GM19328 (cell line): ENCODE results near the gene PUM2.

Experiments
- ATAC-seq: cut with Tn5 transposase; IDR thresholded peaks from one replicate; pipeline ENCODE4 v1.9.1; 2021; ENCODE audit warnings: mild to moderate bottlenecking, moderate library complexity; ENCODE audit not compliant: unreplicated experiment

The PUM2 gene

DNA sequence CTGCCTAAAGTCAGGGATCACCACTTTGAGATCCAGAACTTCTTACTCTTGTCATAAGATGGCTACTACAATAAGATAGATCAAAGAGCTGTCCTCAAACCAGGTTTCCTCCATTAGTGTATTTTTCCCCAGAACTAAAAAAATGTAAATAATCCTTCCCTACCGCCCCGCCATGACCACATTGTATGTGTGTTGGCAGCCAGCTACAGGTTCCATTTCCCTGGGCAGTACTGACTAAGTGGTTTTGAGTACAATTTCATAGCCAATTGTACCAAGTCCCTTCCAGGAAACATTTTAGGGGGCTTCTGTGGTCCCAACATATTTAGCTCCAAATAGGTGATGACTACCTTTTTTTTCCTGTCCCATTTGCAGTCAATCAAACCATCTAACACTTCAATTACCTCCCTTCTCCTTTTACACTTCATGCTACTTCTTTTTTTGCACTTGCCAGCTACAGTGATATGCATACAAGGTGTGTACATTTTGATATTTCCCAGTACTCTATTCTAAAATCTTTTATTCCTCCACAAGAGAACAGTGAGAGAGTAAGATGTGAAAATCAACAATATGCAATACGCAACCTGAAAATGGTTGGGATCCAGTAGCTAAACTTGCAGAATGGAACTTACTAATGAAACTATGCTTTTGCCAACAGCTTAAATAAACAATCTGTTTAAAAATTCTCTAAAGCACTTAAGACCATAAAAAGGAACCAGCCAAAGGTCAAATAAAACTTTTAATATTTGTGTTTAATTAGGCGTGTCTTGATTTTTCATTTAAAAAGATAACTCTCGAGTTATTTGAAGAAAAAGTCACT lies 3.9 kb downstream of the PUM2 start:
- no peak for ATAC-seq

DNA sequence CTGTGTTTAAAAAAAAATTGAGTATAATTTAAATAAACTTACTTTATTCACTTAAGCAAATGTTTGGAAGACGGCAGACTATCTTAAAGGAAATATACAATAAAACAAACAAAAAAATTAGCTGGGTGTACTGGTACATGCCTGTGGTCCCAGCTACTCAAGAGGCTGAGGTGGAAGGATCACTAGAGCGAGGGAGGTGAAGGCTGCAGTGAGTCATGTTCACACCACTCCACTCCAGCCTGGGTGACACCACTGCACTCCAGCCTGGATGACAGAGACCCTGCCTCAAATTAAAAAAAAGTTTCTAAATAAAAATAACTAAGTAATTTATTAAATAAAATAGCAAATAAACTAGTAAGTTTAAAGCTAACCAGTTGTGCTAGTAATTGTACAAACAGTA lies 7.5 kb downstream of the PUM2 start:
- no peak for ATAC-seq

DNA sequence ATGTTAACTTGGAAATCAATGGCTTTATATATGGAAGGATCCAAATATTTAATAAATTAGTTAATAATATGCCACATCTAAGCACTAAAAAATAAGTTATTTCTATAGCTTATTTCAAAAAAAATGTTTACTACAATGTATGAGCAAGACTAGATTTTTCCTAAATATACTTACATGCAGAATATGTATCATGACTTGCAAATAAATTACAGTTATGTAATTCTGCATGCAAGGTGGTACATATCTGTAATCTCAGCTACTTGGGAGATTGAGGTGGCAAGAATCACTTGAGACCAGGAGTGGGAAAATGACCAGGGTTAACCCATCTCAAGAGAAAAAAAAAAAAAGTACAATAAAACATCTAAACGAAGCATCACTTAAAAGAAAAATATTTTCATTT lies 11.6 kb downstream of the PUM2 start:
- ATAC-seq: no peak

DNA sequence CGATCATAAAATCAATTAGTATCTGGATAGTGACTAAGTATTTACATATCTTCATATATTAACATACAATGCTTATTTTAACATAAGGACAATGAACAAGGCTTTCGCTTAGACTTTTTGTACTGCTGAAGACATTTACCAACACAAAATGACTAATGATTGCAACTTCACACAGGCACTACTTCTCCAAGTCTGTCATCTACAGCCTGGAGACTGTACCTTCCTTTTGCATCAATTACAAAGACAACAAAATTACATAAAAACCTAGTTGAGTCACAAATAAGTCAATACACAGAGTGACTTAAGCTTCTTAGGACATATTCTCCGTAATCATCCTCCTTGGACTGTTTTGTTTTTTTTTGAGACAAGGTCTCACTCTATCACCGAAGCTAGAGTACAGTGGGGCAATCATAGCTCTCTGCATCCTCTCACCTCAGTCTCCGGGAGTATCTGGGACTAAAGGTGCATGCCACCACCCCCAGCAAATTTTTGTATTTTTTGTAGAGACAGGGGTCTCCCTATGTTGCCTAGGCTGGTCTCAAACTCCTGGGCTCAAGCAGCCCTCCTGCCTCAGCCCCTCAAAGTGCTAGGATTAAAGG lies 15.9 kb downstream of the PUM2 start:
- no peak for ATAC-seq

DNA sequence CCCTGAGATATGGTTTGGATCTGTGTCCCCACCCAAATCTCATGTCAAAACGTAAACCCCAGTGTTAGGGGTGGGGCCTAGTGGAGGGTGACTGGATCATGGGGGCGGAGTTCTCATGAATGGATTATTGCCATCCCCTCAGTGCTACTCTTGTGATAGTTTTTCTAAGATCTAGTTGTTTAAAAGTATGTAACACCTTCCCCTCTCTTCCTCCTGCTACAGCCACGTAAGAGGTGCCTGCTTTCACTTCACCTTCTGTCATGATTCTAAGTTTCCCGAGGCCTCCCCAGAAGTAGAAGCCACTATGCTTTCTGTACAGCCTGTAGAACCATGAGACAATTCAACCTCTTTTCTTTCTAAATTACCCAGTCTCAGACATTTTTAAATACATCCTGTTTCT lies 16.9 kb downstream of the PUM2 start:
- no peak for ATAC-seq

DNA sequence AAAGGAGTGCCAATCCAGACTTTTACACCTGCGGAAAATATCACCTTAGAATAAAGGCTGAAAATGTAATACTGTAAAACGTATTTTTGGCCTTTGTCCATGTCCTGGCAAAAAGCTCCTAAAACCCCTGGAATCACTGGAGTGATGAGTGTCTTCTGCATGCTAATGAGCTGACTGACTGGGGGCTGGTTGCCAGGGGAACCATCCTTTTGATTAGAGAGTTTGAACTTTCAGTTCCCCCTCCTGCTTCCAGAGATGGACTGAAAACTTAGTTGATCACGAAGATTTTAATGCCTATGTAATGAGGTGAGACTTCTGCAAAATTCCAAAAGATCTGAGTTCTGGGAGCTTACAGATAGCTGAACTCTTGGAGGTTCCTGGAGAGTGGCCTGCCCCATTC lies 20.5 kb downstream of the PUM2 start:
- no peak for ATAC-seq

DNA sequence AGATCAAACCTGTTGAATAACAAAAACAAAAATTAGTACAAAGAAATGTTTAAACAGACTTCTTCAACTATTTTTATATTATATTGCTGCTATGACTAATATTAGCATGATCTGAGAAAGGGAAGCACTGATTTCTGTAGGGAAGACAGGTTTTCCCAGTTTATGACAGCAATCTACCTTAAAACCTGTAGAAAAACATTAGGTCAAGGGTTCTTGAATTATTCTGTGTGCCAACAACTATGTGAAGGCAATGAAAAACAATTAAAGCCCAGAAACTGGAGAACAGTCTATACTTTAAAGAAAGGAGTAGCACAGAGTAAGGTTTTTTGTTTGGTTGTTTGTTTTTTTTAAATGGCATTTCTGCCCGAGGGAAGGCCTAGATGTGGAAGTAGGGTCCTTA lies 23.3 kb downstream of the PUM2 start:
- ATAC-seq: no peak

DNA sequence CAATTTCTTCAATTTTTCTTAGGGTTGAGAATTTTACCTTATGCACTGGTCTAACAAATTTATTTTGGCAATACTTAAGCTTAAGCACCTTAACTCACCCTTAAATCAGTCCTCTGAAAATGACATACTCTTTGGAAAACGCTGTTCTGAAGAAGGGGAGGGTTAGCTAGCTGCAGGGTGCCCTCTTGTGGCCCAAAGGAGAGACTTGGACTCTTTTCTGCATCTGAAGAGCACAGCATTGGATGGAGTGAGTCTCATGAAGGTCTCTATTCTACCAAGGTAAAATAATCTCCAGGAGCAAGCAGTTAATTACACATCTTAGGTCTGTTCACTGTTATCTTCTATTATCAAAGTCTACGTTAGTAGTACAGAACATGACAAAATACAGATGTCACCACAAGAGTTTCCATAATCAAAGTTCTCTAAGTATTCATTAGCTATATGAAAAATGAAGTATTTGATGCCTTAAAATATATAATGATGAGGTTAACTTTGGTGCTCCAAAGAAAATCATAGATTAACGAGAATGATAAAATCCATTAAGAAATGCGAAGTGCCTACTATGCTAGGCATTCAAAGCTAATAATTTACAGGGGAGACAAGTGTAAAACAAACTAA lies 24.4 kb downstream of the PUM2 start:
- peak; percentile 73 for ATAC-seq

DNA sequence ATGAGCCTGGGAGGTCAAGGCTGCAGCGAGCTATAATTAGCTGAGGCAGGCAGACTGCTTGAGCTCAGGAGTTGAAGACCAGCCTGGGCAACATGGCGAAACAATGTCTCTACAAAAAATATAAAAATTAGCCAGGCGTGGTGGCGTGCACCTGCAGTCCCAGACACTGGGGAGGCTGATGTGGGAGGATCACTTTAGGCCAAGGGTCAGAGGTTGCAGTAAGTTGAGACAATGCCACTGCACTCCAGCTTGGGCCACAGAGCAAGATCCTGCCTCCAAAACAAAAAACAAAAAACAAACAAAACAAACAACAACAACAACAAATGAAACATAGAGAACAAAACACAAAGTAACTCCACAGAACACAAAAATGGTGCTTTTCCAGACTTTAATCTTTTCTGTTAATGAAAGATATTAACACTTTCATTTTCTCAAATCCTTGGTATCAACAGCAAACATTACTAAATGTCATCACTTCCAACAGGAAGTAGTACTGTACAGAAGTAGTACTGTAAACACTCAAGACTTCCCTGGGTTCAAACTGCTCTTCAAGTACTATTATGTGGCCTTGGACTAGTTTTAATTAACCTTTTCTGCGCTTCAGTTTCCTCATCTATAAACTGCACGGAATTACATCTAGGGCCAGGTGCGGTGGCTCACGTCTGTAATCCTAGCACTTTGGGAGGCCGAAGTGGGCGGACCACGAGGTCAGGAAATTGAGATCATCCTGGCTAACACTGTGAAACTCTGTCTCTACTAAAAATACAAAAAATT lies 27.9 kb downstream of the PUM2 start:
- ATAC-seq: no peak

DNA sequence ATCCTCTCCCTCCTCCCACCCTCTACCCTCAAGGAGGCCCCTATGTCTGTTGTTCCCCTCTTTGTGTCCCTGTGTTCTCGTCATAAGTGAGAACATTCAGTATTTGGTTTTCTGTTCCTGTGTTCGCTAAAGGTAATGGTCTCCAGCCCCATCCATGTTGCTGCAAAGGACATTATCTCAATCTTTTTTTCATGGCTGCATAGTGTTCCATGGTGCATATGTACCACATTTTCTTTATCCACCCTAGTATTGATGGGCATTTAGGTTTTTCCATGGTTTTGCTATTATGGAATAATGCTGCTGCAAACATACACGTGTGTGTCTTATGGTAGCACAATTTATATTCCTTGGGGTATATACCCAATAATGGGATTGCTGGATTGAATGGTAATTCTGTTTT lies 33.0 kb downstream of the PUM2 start:
- ATAC-seq: no peak

DNA sequence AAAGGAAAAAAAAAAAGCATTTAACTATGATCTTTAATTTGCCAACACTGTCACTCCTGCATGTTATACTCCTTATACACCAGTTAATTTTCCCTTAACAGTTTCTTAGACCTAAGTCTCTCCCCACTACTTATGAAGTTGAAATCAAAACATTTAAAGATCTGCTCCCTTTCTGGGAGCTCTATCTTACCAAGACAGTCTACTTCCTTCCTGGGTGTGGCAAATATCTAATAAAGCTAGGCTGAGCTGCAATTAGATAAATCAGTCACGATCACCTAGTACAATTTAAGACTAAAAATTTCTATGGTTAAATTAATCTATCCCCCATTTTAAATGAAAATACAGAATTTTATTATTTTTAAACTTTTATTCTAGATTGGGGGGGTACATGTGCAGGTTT lies 33.4 kb downstream of the PUM2 start:
- no peak for ATAC-seq

DNA sequence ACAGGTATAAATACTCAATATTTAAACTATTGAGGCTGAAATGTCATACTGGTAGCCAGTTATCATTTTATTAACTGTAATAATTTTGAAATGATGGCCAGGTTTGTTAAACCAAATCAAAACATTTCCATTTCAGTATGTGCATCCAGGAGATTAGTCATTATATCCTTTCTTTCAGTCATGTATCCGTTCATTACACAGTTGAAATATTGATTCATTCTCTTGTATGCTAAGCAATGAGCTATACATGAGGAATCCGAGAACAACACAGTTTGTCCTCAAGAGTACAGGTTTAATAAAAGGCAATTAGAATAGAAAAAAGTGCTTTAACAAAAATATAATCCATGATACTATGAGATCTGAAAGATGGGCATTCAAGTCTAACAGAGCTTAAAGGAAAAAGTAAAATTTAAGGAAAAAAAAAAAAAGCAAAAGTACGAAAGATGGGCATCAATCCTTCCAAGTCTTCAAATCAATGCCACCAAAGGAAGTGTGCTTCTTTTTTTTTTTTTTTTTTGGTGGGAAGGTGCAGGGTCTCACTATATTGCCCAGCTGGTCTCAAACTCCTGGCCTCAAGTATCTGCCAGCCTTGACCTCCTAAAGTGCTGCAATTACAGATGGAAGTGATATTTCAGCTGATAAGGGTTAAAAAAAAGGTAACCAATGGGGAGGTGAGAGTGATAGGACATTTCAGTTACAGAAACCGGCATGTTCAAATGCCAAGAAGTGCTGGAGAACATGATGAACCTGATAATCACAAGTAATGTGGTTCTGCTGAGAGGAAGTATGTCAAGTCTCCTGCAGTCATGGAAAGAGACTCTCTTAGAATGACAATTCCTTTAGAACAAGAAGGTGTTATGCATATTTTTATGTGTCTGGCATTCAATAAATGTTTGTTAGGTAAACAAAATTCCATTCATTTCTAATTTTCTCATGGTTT lies 35.8 kb downstream of the PUM2 start:
- no peak for ATAC-seq

DNA sequence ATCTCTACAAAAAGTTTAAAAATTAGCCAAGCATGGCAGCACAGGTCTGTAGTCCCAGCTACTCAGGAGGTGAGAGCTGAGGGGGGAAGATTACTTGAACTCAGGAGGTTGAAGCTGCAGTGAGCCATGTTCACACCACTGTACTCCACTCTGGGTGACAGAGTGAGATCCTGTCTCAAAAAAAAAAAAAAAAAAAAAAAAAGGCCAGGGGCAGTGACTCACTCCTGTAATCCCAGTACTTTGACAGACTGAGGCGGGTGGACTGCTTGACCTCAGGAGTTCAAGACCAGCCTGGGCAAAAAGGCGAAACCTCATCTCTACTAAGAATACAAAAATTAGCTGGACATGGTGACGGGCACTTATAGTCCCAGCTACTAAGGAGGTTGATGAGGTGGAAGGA lies 37.0 kb downstream of the PUM2 start:
- ATAC-seq: no peak

DNA sequence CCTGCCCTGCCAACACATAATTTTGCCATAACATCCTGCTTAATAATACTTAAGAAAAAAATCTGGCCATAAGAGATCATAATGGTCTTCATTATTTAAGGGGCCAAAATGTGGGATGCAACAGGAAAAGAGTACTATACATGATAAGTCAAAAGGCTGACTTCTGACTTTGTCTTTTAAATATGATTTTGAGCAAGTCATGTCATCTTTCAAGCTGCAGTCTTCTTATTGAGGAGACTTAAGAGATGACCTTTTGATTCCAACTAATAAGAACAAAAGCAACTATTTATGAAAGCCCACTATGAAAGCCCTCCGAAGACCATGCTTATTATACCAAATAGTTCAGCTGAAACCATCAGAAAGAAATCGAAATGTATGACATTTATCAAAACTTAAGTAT lies 41.6 kb downstream of the PUM2 start:
- ATAC-seq: no peak

DNA sequence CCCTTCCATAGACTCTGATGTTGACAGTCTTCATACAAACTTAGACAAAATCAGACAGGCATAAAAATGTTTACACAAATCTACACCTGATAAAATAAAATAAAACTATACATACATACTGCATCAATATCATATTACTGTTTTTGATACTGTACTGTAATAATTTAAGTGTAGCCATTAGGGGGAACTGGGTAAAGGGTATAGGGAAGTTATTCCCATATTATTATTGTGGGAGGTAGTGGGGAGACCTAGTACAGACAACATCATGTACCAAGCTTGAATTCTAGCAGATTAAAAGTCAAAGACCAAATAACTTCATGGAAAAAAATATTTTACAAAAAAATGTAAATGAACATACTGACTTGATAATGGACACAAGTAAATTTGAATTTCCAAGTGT lies 43.3 kb downstream of the PUM2 start:
- no peak for ATAC-seq

DNA sequence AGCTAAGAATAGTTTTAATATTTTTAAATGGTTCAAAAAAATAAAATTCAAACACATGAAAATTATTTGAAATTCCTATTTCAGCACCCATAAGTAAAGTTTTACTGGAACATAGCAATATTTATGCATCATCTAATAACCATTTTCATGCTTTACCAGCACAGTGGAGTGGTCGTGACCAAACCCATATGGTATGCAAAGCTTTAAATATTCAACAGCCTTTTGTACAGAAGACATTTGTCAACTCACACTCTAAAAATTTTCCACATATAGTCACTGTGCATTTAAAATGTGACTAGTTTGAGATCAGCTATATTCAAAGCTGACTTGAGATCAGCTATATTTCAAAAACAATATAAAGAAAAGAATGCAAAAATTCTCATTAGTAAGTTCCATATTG lies 46.2 kb downstream of the PUM2 start:
- ATAC-seq: no peak

DNA sequence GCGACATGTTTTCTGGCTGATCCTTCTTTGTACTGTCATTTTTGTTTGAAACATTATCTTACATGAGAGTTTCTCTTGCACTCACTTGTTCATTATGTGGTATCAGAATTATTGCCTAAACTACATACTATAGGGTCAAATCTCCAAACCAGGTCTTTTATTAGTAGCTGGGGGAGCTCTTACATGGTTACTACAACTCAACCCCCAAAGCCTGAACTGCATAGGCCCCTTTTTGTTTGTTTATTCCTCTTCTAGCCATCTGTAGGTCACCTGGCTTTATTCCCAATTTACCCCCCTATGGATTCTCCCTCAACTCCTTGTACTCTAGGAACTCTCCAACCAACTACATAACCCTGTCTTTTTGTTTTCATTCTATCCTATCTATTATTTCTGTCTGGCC lies 46.7 kb downstream of the PUM2 start:
- ATAC-seq: no peak

DNA sequence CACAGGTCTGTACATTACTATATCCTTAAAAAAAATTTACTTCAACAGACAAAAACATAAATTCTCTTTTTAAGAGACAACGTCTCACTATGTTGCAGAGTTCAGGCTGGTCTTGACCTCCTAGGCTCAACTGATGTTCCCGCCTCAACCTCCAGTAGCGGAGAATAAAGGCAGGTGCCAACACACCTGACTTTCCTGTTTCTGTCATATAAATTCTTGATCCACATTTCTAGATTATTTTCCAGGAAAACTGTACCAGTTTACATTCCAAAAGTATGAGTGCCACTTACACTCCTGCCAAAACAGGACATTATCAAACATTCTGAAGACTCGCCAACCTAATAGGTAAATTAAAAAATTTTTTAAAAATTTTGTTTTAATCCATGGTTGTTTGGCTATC lies 48.6 kb downstream of the PUM2 start:
- ATAC-seq: no peak

DNA sequence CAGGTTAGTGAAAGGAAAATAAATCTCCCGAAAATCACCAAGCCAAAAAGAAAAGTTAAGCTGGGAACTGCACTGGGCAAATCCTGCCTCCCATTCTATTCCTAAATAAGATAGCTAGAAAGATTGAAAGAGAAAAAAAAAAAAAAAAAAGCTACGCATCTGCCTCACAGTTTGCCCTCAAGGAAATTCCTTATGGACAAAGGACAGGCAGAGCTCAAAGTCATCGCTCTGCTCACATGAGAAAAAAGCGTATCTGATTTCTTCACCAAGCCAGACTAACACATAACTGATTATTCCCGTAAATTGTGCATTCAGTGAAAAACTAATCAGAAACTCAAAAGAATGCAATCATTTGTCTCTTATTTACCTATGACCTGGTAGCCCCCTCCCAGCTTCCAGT lies 50.0 kb downstream of the PUM2 start:
- ATAC-seq: no peak

DNA sequence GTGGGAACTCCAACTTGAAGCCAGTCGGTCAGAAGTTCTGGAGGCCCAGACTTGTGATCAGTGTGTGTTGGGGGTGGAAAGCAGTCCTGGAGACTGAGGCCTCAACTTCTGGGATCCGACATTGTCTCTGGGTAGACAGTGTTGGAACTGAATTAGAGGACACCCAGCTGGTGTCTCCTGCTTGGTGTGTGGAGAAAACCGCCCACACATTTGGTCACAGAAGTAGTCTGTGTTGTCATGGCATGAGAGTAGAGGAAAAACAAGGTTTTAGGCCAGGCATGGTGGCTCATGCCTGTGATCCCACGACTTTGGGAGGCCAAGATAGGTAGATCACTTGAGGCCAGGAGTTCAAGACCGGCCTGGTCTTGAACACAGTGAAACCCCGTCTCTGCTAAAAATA lies 51.5 kb downstream of the PUM2 start:
- no peak for ATAC-seq

DNA sequence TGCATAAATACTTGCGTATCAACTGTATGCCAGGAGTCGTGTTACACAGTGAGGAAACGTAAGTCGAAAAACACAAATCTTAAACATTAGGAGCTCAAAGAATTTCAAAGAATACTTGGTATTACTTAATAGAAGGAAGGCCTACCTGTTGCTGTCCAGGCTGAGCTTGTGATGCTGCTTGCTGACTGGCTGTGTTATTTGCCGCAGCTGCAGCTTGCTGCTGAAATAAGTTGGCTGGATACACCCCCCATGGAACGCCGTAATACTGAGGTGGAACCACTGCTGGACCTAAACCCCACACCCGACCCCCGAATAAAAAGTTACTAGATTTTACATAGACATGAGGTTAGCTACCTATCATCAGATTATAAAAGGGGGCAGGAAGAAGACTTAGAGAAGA lies 56.4 kb downstream of the PUM2 start:
- ATAC-seq: no peak
